G401 (cell line): Measurements from ENCODE around the gene MTMR6. TPM values are rescaled to one million over a fixed set of nuclear protein-coding genes. Genes with fewer than 3 reads are reported as not detected.
"Not testable (repeated sequence)": the region's sequence is repeated elsewhere in the genome, so short reads cannot be mapped to it uniquely, and the experiment has no call there.

ENCODE experiments used
- DNase-seq: peaks from one replicate; pipeline ENCODE4 v3.0.0-alpha.2; 2015; ENCODE audit warnings: low spot score
- in situ Hi-C: cut with HindIII; loops from 2 replicates; pipeline ENCODE4 v1.10.0; 2016; ENCODE audit warnings: low sequenced_read_pairs, mixed read lengths
- total RNA-seq: library from RNA; depleted of rRNA; stranded (reverse); fragments of >200 nt; shearing (Covaris generic); gene quantifications from 2 replicates; pipeline ENCODE4 v1.2.3, GENCODE V29; 2014; rRNA removed

MTMR6 gene
- total RNA-seq: 10.0 and 15.0 TPM in 2 replicates

- in situ Hi-C loops: no loop called here
- DNase-seq: peak; percentile 89
These were observed at the start of gene MTMR6 for GRCh38 chr13:25286969-25287961. Gene MTMR6 (minus strand): TSS chr13:25287488. CDS start chr13:25287247, 241 bp downstream.

GRCh38 chr13:25335856-25336255 is 48.6 kb upstream of the MTMR6 start:
- in situ Hi-C loops: no loop called here
- DNase-seq: no peak

GRCh38 chr13:25330541-25330940 is 43.3 kb upstream of the MTMR6 start:
- in situ Hi-C loops: no loop called here
- DNase-seq: no peak

GRCh38 chr13:25329706-25330105 is 42.4 kb upstream of the MTMR6 start:
- in situ Hi-C loops: no loop called here
- DNase-seq: no peak

- DNase-seq: no peak
These were observed 36.8 kb upstream of the MTMR6 start for GRCh38 chr13:25324100-25324499.

GRCh38 chr13:25319771-25320170 is 32.5 kb upstream of the MTMR6 start:
- in situ Hi-C loops: no loop called here
- no peak for DNase-seq

More at GRCh38 chr13:25324100-25324499, 36.8 kb upstream of the MTMR6 start:
- in situ Hi-C loops: no loop called here

- in situ Hi-C loops, DNase-seq: not testable (repeated sequence)
These were observed 31.7 kb upstream of the MTMR6 start for GRCh38 chr13:25318946-25319345.

GRCh38 chr13:25310891-25311290 is 23.6 kb upstream of the MTMR6 start:
- in situ Hi-C loops: no loop called here
- no peak for DNase-seq

- no peak for DNase-seq
- in situ Hi-C loops: no loop called here
These were observed 19.6 kb upstream of the MTMR6 start for GRCh38 chr13:25306671-25307464.

- no peak for DNase-seq
- in situ Hi-C loops: no loop called here
These were observed 14.8 kb upstream of the MTMR6 start for GRCh38 chr13:25302121-25302520.

GRCh38 chr13:25301347-25302113 is 14.2 kb upstream of the MTMR6 start, which contains the start of gene NUP58:
Gene NUP58 (plus strand): TSS chr13:25301625. CDS start chr13:25301774, 149 bp downstream.
- peak; percentile 95 for DNase-seq
- in situ Hi-C loops: no loop called here

- in situ Hi-C loops: no loop called here
- DNase-seq: no peak
These were observed 13.6 kb upstream of the MTMR6 start for GRCh38 chr13:25300861-25301346.

GRCh38 chr13:25295701-25296100 is 8.4 kb upstream of the MTMR6 start:
- in situ Hi-C loops: no loop called here
- no peak for DNase-seq

GRCh38 chr13:25295228-25295627 is 7.9 kb upstream of the MTMR6 start:
- DNase-seq: no peak
- in situ Hi-C loops: no loop called here

- in situ Hi-C loops: no loop called here
- no peak for DNase-seq
These were observed 5.0 kb upstream of the MTMR6 start for GRCh38 chr13:25292301-25292700.

- no peak for DNase-seq
- in situ Hi-C loops: no loop called here
These were observed 4.4 kb upstream of the MTMR6 start for GRCh38 chr13:25291691-25292090.

GRCh38 chr13:25288966-25289365 is 1.7 kb upstream of the MTMR6 start:
- in situ Hi-C loops: no loop called here
- no peak for DNase-seq

- peak; percentile 51 for DNase-seq
- in situ Hi-C loops: no loop called here
These were observed 850 bp downstream of the MTMR6 start for GRCh38 chr13:25286308-25286968.
